ENCODE measurements around the gene HNRNPA1. TPM values are rescaled to one million over a fixed set of nuclear protein-coding genes. Genes with fewer than 3 reads are reported as not detected.

HNRNPA1 gene
- total and polyA plus RNA-seq, 9 of the 15 experiments (the other 6 are each of a cell fraction or from before 2014, with no cell fraction given), result 1,166 to 2,703 (median 1,815) TPM

DNA sequence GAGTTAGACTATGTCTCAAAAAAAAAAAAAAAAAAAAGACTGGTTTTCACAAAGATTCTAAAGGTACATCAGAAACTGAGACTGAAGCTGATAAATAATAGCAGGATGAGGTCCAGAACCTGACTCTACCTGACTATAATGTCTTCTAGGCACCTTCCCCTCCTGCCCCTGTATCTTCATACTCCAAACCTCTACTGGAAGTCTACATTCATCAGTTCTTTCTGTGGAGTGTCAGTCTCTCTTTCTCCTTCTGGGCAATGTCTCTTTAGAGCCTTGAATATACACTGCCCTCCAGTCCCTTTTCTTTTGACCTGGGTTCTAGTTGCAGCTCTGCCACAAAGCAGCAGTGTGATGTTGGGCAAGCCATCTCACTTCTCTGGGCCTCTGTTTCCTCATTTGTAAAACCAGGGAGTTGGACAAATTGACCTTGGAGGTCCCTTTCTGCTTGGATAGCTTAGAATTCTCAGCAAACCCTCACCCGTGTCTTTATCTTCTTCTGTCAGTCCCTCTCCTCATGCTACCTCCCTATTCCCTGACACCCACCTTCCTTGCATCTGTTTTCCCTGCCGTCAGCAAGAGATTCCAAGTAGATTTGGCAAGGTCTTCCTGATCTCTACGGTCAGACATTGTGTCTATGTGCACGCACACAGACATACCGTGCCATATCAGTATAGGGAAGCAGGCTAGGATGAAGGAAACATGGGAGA is 16.0 kb downstream of the HNRNPA1 start (continued):
- TF ChIP-seq MCM3 (IDR thresholded peaks at IDR 0.05), result no peak
- TF ChIP-seq MYBL2 (IDR thresholded peaks at IDR 0.05; ENCODE audit: low read depth), result no peak
- no peak for TF ChIP-seq MYBL2 (CRISPR knock-in tag; IDR thresholded peaks at IDR 0.05; ENCODE audit: borderline replicate concordance)
- no peak for TF ChIP-seq GABPB2 (CRISPR knock-in tag; conservative IDR thresholded peaks at IDR 0.05)
- TF ChIP-seq, protein P1, sequence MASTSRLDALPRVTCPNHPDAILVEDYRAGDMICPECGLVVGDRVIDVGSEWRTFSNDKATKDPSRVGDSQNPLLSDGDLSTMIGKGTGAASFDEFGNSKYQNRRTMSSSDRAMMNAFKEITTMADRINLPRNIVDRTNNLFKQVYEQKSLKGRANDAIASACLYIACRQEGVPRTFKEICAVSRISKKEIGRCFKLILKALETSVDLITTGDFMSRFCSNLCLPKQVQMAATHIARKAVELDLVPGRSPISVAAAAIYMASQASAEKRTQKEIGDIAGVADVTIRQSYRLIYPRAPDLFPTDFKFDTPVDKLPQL (IDR thresholded peaks at IDR 0.05; ENCODE audit: extremely low read depth, insufficient read length), result no peak
- TF ChIP-seq ZKSCAN3 (CRISPR knock-in tag; IDR thresholded peaks at IDR 0.05), result no peak
- TF ChIP-seq HDAC6 (IDR thresholded peaks at IDR 0.05; ENCODE audit: low read depth, low read length), result no peak
- no peak for TF ChIP-seq GTF2F1 (IDR thresholded peaks at IDR 0.05; ENCODE audit: low read depth, low read length)
- TF ChIP-seq, protein P2, sequence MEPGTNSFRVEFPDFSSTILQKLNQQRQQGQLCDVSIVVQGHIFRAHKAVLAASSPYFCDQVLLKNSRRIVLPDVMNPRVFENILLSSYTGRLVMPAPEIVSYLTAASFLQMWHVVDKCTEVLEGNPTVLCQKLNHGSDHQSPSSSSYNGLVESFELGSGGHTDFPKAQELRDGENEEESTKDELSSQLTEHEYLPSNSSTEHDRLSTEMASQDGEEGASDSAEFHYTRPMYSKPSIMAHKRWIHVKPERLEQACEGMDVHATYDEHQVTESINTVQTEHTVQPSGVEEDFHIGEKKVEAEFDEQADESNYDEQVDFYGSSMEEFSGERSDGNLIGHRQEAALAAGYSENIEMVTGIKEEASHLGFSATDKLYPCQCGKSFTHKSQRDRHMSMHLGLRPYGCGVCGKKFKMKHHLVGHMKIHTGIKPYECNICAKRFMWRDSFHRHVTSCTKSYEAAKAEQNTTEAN (CRISPR knock-in tag; IDR thresholded peaks at IDR 0.05), result no peak
- TF ChIP-seq GTF2E2 (tag; IDR thresholded peaks at IDR 0.05), result no peak
- TF ChIP-seq ARID2 (IDR thresholded peaks at IDR 0.05), result peak; percentile 62; the same call in 1 of the 2 replicates
- peak in 1 of 2 experiments; percentile 70 for TF ChIP-seq AFF1 (IDR thresholded peaks at IDR 0.05; ENCODE audit: low read depth in 1 of 2, partially characterized antibody in 2 of 2)
- TF ChIP-seq CBX2 (IDR thresholded peaks at IDR 0.05; ENCODE audit: insufficient read depth, low read length, poor library complexity, severe bottlenecking), result no peak
- no peak for TF ChIP-seq SNIP1 (IDR thresholded peaks at IDR 0.05; ENCODE audit: low read depth)
- 0 out of 3 replicates have a peak, but pooled peaks of 1 of the 2 experiments have one; percentile 36 for TF ChIP-seq CBX3 (IDR thresholded peaks at IDR 0.05; ENCODE audit: borderline replicate concordance in 1 of 2, low read length in 2 of 2)

Data from K562 (cell line).